SH-SY5Y (cell line): ENCODE data around the gene STPG4.

ENCODE experiments used
- GATA2 ChIP-seq: IDR thresholded peaks from 2 replicates; pipeline ENCODE4 v1.6.1; 2011; ENCODE audit warnings: mild to moderate bottlenecking, low read depth, low read length
- GATA3 ChIP-seq: IDR thresholded peaks from 2 replicates; pipeline ENCODE4 v1.6.1; 2011; ENCODE audit warnings: low read depth, mild to moderate bottlenecking, low read length, moderate library complexity

The STPG4 gene

DNA sequence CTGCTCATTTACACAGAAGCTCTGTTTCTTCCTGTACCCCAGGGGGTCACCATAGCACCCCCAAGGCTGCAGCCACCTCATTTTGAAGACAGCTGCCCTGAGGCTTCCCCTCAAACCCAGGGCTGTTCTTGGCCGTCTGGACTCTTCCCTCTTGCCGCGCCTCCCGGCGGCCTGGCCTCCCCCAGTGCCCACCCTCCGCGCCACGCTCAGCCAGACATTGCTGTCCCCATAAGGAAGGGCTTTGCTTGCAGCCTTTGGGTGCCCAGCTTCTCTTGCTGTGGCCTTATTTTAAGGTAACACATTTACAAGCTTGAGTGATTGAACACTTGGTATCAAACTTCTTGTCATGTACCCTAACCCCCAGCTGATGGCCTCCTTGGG, 79.0 kb downstream of the STPG4 start:
- no peak for TF ChIP-seq GATA3
- no peak for TF ChIP-seq GATA2

DNA sequence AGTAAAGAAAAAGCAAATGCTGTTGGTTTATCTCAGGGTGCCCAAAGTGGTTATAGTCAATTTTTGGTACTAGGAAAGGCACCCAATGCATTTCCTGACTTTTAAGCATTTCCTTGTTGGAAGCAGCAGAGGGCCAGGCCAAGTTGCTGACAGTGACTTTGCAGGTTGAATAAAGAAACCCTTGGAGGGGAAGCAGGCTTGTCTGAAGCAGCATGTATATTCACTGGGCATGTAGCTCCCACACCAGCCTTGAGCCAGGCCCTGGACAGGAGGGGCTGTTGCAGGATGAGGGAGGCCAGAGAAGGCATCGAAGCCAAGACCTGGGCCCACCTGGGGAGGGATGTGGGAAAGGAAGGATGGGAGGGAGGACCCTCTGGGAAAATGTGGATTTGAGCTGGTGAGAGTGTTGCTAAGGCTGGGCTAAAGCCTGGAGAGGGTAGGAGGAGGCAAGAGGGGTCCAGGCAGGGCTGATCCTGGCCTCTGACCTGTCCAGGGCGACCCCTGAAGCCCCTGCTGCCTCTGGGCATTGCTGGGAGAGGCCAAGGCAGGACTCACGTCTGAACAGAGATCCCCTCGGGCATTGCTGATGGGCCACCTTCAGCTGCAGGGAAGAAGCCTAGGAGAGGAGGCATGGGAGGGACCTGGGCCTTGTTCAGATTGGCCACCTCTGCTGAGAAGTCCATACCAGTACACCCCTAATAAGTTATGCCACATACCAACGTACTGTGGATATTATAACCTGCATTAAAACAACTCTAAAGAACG, 79.6 kb downstream of the STPG4 start:
- TF ChIP-seq GATA2 (no peak), GATA3 (no peak)

DNA sequence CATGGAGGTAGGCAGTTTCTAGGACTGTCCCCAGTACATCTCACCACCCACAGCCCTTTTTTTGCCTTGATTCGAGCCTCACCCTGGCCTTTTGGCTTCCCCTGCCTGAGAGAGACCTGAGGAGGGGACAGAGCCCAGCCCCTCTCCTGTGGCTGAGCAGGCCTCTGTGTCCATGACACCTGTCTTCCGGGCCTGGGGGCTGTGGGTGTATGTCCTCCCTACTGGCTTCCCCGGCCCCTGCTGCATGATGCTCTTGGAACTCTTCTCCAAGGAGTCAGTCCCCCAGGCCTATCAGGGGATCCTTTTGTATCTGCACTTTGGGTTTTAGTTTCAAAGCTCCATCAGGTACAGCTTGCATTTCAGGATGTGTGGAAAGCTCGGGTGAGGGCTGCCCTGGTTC, 80.4 kb downstream of the STPG4 start:
- TF ChIP-seq GATA3 (no peak), GATA2 (no peak)

DNA sequence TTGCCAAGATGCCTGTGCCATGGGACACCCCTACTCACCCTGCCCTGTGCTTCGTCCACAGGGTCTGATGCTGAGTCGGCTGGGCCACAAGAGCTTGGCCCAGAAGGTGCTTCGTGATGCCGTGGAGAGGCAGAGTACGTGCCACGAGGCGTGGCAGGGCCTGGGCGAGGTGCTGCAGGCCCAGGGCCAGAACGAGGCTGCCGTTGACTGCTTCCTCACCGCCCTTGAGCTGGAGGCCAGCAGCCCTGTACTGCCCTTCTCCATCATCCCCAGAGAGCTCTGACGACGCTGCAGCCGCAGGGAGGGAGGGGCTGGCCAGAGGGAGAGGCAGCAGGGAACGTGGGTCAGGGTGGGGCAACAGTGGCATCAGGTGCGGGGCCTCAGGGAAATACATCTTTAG, 81.5 kb downstream of the STPG4 start:
- TF ChIP-seq GATA2 (no peak), GATA3 (no peak)

DNA sequence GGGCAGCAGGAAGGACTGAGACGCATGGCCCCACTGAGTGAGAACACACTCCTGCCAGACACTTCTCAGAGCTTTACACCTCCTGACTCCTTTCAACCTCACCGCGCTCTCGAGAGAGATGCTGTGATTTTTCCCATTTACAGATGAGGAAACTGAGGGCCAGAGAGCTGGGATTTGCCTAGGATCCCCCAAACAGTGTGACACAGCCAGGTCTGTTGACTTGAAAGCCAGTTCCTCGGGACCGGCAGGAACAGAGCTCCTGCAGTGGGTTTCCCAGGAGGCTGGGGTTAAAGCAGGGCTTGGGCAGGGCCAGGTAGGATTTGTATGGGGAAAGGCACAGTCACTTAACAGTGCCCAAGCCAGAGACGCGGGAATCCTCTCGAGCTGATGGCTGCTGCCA, 81.9 kb downstream of the STPG4 start:
- no peak for TF ChIP-seq GATA3
- no peak for TF ChIP-seq GATA2

DNA sequence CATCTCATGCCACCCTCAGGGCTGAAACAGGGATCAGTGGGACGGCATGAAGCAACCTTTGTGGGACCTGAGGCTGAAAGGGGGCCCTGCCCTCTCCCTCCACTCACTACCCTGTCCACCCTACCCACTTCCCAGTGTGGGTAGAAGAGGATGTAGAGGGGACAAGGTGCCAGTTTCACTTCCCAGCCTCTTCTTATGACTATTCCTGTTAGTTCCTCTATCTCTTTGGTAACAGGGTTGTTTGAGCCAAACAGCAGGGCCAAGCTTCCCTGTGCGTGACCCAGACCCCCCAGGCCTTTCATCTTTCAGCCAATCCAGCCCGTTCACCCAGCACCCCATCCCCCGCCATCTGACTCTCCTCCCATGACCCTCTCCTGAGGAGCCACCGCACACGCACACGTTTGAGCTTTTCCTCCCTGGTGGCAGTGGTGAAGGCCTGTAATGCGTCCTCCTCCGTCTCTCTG, 82.3 kb downstream of the STPG4 start:
- TF ChIP-seq GATA2 (no peak), GATA3 (no peak)

DNA sequence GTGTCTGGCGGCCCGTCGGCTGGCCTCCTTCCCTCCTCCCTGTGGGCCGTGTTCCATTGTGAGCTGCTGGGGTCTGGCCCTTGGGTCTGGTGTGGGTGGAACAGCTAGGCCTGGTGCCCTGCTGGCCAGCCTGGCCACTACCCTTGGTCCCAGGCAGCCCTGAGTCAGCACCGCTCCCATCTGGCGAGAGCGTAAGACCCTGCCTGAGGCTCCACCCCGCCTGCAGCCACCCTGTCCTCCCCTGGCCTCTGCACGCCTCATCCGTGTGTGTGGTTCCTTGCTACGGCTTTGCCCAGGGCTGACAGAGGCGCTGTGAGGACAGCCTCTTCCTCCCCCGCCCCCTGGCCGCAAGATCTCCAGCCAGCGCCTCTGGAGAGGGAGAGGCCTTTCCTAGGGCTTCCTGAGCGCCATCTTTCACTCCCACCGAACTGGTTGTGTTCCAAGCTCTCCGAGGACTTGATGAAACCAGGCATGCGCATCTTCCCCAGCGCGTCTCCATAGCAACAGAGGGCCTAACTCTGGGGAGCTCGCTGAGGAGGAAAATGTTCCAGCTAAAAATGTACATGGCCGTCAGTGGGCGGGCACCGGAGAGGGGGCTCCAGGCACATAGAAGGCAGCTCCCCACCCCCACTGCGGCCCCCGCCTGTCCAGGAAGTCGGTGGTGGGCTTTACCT, 83.0 kb downstream of the STPG4 start:
- TF ChIP-seq GATA2 (no peak), GATA3 (no peak)

DNA sequence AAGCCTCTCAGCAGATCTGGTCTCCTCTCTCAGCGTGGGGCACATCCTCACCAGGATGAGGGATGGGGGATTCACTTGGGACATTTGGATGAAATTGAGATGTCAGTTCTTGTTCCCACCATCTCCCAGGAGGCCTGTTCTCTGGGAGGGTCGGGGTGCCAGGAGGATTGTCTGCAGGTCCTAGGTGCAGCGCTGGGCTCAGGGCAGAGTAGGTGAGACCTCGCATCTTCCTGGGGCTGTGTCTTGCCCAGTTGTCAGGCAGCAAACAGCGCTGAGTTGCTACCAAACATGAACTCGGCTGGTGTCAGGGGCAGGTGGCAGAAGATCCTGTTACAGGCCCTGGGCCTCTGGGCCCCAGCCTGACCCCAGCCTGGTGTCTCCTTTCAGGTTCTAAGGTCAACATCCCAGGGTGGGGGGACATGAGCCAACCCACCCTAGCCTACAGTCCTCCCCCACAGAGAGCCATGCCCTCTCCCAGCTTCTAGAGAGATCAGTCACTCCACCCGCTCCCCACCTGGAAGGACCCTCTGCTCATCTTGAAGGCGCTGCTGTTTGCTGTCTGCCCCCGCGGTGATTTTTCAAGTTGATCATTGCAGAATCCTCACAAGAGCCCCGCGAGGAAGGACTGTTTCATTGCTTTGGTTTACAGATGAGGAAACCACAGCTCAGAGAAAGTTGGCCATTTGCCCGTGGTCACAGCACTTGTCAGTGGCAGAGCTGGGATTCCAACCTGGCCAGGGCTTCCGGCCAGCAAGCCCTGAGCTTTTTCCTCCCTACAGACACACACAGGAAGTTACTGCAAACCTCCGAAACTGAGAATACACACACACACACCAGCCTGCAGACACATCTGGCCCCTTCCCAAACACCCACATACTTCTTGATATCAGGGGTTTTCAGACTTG, 83.9 kb downstream of the STPG4 start:
- TF ChIP-seq GATA3 (no peak), GATA2 (no peak)

DNA sequence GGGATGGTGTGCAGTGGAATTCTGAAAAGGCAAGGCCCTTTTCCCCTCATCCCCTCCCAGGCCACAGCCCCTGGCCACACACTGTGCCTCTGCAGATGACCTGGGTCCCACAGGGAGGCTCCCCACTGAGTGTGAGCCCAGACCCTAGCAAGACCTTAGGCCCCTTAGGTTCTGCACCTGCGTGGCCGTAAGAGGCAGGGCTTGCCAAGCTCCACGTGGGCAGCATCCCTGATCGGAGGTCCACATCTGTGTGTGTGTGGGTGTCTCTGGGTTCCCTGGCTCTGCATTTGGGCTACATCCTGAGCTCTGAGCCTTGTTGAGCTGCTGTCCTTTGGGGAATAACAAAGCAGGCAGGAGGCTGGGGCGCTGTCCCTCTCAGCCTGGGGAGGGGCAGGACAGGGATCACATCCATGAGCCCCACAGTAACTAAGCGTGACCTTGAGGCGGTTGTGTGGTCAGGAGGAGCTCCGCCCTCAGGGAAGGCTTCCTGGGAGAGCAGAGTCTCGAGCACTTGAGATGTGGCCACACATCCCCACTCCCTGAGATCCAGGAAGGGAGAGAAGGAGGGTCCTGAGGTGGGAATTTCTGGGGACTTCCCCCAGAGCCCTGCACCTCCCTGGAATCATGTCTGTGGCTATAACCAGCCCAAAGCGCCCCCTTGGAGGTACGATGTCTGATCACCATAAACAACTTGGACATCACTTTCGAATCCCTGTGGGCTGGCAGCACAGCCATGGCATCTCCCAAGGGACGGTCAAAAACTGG, 84.8 kb downstream of the STPG4 start:
- no peak for TF ChIP-seq GATA3
- TF ChIP-seq GATA2, result no peak

DNA sequence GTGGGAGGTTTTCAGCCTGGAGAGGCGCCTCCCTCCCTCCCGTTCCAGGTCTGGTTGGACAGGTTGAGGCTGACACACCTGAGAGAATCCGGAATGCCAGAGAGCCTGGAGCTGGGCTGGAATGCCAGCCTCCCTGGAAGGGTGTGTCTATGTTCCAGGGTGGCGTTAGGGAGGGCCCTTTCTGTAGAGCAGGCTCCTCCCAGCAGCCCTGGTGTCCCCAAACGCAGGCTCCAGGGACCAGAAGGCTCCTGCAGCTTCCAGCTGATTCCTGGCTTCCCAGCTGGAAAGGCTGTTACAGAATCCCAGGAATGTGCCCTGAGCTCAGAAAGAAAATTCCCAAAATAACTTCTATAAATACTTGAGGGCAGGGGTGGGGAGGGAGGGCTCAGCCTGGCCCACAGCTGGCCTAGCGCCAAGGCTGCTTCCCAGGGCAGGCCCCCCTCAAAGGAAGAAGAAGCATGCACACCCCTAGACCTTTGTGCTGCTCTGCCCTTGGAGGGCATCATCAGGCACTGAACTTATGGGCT, 85.4 kb downstream of the STPG4 start:
- no peak for TF ChIP-seq GATA2
- TF ChIP-seq GATA3, result no peak

DNA sequence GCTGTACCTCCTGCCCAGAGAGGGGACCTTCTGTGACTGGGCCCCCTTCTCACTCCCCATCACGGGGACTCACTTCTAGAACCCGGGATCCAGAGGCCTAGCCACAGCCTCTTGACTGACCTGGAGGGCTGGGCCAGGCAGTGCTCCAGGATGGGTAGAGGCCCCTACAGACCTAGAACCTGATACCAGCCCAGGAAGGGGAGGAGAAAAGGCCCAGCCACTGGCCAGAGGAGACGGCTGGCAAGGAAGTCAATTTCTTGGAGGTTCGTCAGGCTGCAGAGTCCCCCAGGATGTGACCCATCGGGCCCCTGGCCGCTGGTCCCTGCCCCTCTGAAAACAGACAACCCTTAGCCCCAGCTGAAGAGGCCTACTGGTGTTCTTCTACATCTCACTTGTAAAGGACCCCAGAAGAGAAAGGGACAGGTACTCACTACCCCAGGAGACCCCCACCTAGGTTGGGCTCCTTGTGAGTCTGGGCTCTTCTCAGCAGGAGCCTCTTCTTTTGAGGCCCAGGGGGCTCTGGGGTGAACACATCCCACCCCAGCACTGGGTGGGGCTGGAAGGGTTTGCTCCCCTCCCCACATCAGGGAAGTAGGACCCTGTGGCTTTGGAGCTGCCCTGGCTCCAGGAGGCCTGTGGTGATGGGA, 86.0 kb downstream of the STPG4 start:
- TF ChIP-seq GATA3 (no peak), GATA2 (no peak)

DNA sequence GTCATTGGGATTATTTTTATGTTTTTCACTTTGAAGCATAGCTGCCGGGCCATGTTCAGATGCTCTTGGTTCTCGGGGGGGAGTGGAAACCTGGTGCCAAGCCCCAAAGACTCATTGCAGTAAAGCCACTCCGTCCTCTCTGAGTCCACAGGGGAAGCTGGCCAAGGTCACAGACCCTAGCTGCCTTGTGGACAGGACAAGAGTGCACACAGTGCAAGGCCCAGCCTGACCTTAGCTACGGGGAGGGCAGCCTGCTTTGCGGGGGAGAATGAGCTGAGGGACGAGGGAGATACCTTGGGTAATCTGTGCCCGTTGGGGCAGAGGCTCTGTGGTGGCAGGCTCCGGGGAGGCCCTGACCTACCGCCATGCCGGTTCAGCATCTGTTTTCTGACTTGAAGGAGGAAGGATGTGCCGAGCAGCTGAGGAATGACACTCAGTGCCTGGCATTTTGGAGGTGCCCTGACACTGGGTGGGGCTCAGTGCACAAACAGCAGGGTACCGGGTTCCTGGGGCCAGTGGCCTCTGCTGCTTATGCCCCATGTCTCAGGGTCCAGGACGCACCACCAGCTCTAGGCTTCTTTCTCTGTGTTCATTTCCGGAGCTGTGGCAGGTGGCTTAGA, 87.2 kb downstream of the STPG4 start:
- TF ChIP-seq GATA2, result no peak
- TF ChIP-seq GATA3, result no peak

DNA sequence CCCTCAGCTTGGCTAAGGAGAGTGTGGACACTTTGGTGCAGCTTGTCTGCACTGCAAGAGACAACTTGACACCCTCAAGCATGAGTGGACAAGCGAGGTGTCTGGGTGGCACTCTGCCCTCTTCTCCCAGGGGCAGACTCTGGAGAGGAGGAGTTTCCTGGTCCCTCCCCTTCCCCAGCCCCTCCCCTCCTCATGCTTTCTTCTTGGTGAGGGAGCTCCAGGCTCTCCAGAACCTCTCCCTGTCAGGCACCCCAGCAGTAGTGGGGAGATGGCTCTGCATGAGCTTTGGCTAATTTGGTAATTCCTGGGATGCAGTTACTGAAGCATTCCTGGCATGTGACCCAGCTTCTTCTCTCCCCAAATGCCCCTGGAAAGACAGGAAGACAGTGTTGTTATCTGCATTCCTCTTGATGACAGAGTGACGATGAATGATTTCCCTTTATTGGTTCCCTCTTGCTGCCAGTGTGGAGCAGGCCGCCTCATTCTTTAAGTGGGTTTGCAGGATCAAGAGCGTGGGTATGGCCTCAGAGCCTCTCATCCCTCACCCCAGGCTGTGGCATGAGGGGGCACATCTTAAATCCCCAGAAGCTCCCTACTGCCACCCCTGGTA, 89.2 kb downstream of the STPG4 start:
- TF ChIP-seq GATA2 (no peak), GATA3 (no peak)
